ENCODE measurements around the gene COL24A1.

Gene COL24A1

GRCh38 chr1:86156566-86157455, at the start of gene COL24A1:
Gene COL24A1 (minus strand): TSS chr1:86156772. CDS start chr1:86156396, 376 bp downstream.
- DNase-seq = no peak

- no peak for DNase-seq
Measured at GRCh38 chr1:86205741-86206140, 49.2 kb upstream of the COL24A1 start.

GRCh38 chr1:86202552-86203340, 46.2 kb upstream of the COL24A1 start:
- no peak for DNase-seq

GRCh38 chr1:86201311-86201710, 44.7 kb upstream of the COL24A1 start:
- no peak for DNase-seq

DNA sequence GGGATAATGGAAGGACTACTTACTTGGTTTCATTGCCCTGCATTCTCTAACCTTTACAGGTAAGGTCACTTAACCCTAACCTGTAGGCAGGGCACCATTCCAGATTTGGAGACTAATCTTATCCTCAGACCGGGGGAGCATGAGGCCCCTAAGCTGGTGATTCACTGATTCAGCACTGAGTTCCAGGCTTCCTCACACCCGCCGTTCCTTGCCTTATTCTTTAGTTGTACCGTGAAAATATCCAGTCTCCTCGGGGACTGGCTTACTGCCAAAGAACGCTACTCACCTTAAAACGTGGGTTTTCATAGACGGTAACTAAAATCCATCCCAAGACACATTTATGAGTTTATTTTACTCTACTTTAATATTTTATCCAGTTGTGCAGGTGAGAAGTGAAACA, 44.3 kb upstream of the COL24A1 start:
- DNase-seq = no peak

GRCh38 chr1:86197206-86197855, 40.8 kb upstream of the COL24A1 start:
- no peak for DNase-seq

DNA sequence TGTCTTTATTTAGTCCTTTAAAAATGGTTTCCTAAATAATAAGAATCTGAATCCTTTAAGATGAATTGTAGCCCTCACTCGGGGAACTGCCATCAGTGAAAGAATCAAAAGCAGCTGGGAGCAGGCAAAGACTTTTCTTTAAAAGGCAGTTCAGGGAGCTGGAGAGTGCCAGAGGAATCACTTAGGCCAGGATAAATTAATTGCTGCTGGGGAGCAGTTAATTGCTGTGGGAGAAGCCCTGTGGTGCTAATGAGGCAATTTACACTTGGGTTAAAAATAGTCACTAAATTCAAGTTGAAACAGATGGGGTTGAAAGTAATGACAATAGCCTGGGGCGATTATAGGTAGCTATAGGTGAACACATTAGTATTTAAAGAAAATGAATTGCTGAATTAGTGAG, 38.7 kb upstream of the COL24A1 start:
- no peak for DNase-seq

DNA sequence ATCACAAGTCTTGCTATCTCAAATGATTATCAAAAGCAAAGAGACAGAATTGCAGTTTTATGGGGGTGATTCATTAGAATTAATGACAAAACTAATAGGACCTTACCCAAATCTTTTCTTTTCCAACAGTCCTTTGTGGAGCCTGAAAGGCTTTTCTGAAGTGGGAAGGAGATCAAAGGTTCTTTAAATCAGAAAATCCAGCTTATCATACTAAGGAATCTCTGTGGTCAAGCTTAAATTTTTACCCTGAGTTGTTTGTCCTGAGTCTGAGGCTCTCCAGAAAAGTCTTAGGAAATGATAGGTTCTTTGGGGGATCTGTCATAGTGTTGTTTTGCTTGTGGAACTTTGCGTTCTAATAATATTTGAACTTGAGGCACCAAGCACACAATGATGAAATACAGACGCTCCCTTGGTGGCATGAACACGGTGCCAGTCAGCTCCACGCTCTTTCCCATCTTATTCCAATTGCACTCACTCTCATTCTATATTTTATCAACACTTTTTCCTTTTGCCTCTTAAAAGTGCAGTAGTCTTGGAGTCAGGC, 38.0 kb upstream of the COL24A1 start:
- no peak for DNase-seq

DNA sequence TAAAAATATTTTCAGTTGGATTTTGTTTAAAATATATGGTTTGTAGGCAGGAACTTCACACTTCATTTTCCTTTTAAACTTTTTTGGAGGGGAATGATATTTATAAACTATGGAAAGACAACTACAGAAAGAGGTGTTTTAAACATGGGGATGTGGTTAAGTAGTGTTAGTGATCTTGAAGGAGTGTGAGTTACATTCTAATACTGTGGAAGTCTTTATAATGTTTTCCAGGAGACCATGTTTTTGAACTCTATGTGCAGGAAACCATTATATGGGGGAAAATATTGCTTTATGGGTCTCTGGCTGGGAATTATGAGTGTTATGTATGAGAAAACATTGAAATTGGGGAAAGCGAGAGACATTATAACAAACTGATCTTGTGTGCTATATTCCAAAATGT, 35.8 kb upstream of the COL24A1 start:
- DNase-seq = no peak

GRCh38 chr1:86191958-86192357, 35.4 kb upstream of the COL24A1 start:
- DNase-seq = no peak

DNA sequence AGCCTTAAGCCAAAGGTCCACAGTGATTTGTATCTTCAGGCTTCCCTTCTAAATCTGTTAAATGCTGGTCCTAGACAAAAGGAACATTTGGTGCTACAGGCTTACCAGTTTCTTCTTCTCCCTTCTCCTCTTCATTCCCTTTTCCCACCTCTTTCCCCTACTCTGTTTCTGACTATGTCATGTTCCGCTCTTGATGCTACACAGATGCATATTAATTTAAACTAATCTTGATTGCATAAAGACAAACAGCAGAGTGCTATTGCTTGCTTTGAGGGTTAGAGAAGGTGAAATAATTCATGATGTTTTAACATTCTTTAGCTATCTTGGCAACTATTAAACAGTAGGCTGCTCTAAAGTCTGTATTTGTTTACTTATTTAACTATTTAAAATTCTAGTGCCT, 34.3 kb upstream of the COL24A1 start:
- no peak for DNase-seq

- DNase-seq = no peak
Measured at GRCh38 chr1:86184426-86184825, 27.9 kb upstream of the COL24A1 start.

- DNase-seq = no peak
Measured at GRCh38 chr1:86183810-86184209, 27.2 kb upstream of the COL24A1 start.

DNA sequence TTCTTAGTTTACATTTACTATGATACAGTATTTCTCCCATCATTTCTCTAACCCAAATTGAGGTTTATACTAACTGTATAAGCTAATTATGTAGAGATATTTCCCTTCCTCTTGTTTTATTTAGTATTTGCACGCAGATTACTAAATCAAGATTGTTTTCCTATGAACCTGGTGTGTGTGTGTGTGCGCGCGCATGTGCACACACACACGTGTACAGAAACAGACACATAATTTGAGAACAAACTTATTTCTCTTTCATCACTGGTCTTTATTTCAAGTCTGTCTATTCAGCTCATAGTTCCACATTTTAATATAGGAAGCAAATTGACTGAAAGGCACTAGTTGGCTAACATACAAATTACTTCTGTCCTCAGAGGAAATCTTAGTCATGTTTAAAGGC, 19.7 kb upstream of the COL24A1 start:
- no peak for DNase-seq

GRCh38 chr1:86175756-86176155, 19.2 kb upstream of the COL24A1 start:
- no peak for DNase-seq

DNA sequence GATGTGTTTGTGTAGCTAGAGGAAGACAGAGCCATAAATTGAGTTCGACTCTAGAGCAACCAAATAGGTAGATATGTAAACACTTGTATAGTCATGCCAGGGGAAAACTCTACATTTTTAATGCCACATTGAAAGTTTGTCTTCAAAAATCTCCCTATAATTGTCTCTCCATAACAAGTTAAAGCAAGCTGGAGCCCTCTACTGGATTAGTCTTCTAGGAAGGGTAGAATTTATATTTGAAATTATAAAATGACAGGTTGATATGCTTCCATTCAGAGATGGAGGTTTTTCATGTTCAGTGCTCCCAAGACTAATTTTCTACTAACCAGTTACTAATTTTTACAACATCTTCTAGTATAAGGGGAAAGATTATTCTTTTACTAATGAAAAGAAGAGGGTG, 13.1 kb upstream of the COL24A1 start:
- no peak for DNase-seq

DNA sequence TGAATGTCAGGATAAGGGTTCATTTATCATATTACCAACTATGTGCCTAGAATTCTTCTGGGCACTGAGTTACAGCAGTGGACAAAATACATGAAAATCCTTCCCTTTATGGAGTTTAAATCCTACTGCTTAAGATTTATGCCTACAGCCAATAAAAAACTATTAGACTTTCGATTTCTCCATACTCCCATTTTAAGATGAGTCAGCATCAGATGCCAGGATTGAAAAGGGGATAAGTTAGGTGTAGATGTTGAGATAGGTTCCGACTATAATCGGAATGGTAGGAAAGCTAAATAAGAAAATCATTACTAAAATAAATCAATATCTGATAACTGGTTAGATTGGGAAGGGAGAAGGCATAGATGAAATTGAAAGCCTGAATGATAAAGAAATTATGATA, 3.2 kb upstream of the COL24A1 start:
- no peak for DNase-seq

- DNase-seq = no peak
Measured at GRCh38 chr1:86155807-86156565, 586 bp downstream of the COL24A1 start.

DNA sequence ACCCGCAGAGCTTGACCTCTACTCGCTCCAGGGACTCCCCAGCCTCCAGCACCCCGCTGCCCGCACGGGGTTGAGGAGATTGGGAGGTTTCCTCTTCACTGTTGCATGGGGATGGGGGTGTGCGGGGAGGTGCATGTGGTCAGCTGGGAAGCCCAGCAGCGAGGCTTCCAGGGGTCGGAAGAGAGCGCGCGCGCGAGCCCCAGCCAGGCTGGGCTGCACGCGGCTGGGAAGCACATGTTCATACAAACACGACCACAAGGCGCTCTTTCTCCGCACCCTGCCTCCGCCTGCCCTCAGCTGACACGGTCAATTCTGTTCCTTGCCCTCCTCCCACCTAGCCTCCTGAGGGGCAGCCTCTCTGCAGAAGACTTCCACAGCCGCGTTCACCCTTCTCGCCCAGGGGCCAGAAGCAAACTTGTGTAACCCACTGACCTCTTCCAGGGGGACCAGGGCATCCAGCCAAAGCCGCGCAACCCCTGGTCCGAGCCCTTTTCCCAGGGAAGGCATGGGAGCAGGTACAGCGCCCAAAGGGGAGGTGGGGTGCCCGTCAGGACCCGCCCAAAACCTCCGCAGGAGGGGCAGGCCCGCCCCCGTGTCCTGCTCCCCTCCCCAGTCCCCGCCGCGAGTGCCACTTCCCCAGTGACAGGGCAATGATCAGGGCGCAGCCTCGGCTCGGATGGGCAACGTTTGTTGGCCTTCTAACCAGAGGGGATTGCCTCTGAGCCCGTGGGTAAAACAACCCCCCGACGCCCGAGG, 1.3 kb downstream of the COL24A1 start:
- DNase-seq = no peak

DNA sequence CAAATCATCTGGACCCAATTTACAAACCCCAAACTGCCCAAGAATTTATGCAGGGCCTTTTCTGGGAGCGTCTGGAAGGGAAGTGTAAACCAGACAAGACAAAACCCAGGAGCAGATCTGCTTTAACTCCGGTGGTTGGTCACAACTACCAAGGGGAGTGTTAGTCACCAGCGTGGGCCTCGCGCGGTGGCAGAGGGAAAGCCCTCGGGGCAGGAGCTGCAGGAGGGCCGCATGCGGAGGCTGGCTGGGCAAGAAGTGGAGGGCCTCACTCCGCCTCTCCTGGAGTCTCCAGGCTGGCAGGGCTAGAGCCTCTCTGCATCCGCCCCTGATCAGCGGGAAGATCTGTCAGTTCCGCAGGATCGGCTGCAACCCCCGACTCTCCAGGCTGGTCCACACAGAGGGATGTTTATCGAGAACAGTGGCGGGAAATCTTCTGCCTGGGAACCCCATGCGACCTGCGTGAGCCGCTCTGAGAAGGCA, 2.0 kb downstream of the COL24A1 start:
- no peak for DNase-seq

DNA sequence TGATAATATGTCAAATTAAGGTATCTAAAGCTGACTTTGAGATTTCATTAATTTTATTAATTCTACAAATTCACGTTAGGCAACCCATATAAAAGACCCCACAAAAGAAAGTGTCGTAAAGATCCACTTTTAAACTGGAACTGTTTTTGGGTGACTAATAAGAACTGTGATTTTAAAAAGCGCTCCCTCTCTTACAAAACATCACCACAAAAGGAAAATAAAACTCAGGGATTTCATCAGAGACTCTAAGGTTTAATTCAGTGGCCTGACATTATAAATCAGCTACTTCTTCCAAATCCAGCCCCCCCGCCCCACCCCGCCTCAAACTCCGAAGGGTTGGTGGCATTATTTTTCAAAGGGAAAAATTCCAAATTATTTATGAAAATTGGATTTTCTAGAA, 2.7 kb downstream of the COL24A1 start:
- no peak for DNase-seq

DNA sequence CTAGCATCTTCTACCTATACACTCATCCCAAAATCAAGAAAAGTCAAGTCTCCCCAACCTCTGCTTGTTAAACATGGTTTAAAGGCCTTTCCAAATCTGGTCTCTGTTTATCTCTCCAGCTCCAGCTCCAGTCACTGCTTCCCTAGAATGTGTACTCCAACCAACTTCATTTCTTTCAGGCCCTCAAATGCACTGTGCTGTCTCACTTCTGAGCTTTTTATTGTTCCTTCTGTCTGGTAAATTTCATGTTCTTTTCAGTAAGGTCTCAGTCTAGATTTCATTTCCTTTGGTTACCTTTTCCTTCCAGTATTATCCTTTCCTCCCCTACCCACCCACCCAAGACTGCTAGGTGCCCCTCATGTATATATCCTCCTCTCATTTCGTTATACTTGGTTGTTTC, 3.7 kb downstream of the COL24A1 start:
- no peak for DNase-seq
